ENCODE measurements around the gene ADGRF3.

GRCh38 chr2:26355038-26355995, 8.7 kb upstream of the ADGRF3 start:
- TF ChIP-seq EZH2 (optimal IDR thresholded peaks at IDR 0.05; ENCODE audit: low read depth, low read length) (no peak), CTCF (IDR thresholded peaks at IDR 0.05; ENCODE audit: low read length) (no peak), EZH2phosphoT487 (IDR thresholded peaks at IDR 0.05; ENCODE audit: low read length) (no peak)
